HepG2 (cell line): ENCODE data around the gene RABGGTA. TPM values are rescaled to one million over a fixed set of nuclear protein-coding genes. Genes with fewer than 3 reads are reported as not detected.

ENCODE experiments used
- GABPA ChIP-seq, 2 experiments: IDR thresholded peaks; 2 replicates each; pipeline ENCODE4 v1.6.1; 2011 to 2016; ENCODE audit warnings: low read depth in 2 of 2, low read length in 1 of 2, missing biosample characterization in 1 of 2, missing genetic modification characterization in 1 of 2
- IRF2 ChIP-seq: IDR thresholded peaks from 2 replicates; pipeline ENCODE4 v1.6.1; 2018; ENCODE audit warnings: missing genetic modification reagents, missing compliant biosample characterization
- MLX ChIP-seq: IDR thresholded peaks from 2 replicates; pipeline ENCODE4 v1.6.1; 2016
- SKI ChIP-seq: fragments of 450-650 bp; IDR thresholded peaks from one replicate; pipeline ENCODE4 v1.6.1; 2018; ENCODE audit warnings: mild to moderate bottlenecking; ENCODE audit not compliant: partially characterized antibody
- TCF12 ChIP-seq, 2 experiments: fragments of 450-650 bp in 1 of 2; sonication (generic) in 1 of 2; formaldehyde crosslinking in 1 of 2; IDR thresholded peaks; 2 replicates each; pipeline versions ENCODE4 v1.6.1 to v1.8.0; 2017 to 2022; ENCODE audit warnings: antibody characterized with exemption in 1 of 2, mild to moderate bottlenecking in 1 of 2, missing genetic modification reagents in 1 of 2, moderate library complexity in 1 of 2
- XBP1 ChIP-seq: sonication (generic); formaldehyde crosslinking; IDR thresholded peaks from 2 replicates; pipeline ENCODE4 v1.5.0; 2020; ENCODE audit warnings: missing genetic modification reagents
- ZBTB38 ChIP-seq: sonication (generic); formaldehyde crosslinking; IDR thresholded peaks from 2 replicates; pipeline ENCODE4 v1.5.1; 2020; ENCODE audit warnings: mild to moderate bottlenecking, missing genetic modification reagents
- ZNF138 ChIP-seq: sonication (generic); formaldehyde crosslinking; IDR thresholded peaks from 2 replicates; pipeline ENCODE4 v1.5.0; 2020; ENCODE audit warnings: mild to moderate bottlenecking, low read depth, missing genetic modification reagents
- ZNF292 ChIP-seq: sonication (generic); formaldehyde crosslinking; IDR thresholded peaks from 2 replicates; pipeline ENCODE4 v1.8.1; 2022; ENCODE audit warnings: mild to moderate bottlenecking, low read depth, missing genetic modification reagents, borderline replicate concordance
- ZNF713 ChIP-seq: sonication (generic); formaldehyde crosslinking; IDR thresholded peaks from 2 replicates; pipeline ENCODE4 v1.4.0; 2020; ENCODE audit warnings: mild to moderate bottlenecking, missing genetic modification reagents
- ZNF775 ChIP-seq: sonication (generic); formaldehyde crosslinking; IDR thresholded peaks from 2 replicates; pipeline ENCODE4 v1.4.0; 2020; ENCODE audit warnings: missing genetic modification reagents, mild to moderate bottlenecking, moderate library complexity, borderline replicate concordance
- polyA plus RNA-seq, 8 experiments: library from polyadenylated mRNA; depleted of rRNA in 3 of 8; stranded (reverse) in 7 of 8; unstranded in 1 of 8; fragments of >200 nt; fragmentation: Illumina TruSeq in 4 of 8; extraction: Trizol in 4 of 8; gene quantifications; 2 replicates each; pipeline versions ENCODE4 v1.2.1 to v1.2.3, GENCODE V29; 2011 to 2016; ENCODE audit warnings: low read depth in 4 of 8, missing spikeins in 1 of 8, mixed read lengths in 1 of 8; ENCODE audit not compliant: insufficient read depth in 1 of 8
- total RNA-seq, 5 experiments: library from RNA; depleted of rRNA; stranded (reverse); fragments of >200 nt; fragmentation: Illumina TruSeq; extraction: Trizol; gene quantifications; 2 replicates each; pipeline ENCODE4 v1.2.3, GENCODE V29; 2016; ENCODE audit warnings: low read depth in 1 of 5
- TF ChIP-seq, protein P1 (sequence below): sonication (generic); formaldehyde crosslinking; IDR thresholded peaks from 2 replicates; pipeline ENCODE4 v1.4.0; 2020; ENCODE audit warnings: mild to moderate bottlenecking, missing genetic modification reagents, borderline replicate concordance
- TF ChIP-seq, protein P2 (sequence below): IDR thresholded peaks from 2 replicates; pipeline ENCODE4 v1.6.1; 2012; ENCODE audit warnings: low read length, improper control_type of control experiment
- TF ChIP-seq, protein P3 (sequence below): sonication (generic); formaldehyde crosslinking; IDR thresholded peaks from 2 replicates; pipeline ENCODE4 v1.4.0; 2020; ENCODE audit warnings: missing genetic modification reagents, mild to moderate bottlenecking, borderline replicate concordance
- TF ChIP-seq, protein P4 (sequence below): sonication (generic); formaldehyde crosslinking; IDR thresholded peaks from 2 replicates; pipeline ENCODE4 v1.4.0; 2020; ENCODE audit warnings: missing genetic modification reagents

RABGGTA gene
- total and polyA plus RNA-seq, 2 of the 13 experiments (the other 11 are each of a cell fraction or from before 2014, with no cell fraction given) = 57.9 to 90.8 TPM

DNA sequence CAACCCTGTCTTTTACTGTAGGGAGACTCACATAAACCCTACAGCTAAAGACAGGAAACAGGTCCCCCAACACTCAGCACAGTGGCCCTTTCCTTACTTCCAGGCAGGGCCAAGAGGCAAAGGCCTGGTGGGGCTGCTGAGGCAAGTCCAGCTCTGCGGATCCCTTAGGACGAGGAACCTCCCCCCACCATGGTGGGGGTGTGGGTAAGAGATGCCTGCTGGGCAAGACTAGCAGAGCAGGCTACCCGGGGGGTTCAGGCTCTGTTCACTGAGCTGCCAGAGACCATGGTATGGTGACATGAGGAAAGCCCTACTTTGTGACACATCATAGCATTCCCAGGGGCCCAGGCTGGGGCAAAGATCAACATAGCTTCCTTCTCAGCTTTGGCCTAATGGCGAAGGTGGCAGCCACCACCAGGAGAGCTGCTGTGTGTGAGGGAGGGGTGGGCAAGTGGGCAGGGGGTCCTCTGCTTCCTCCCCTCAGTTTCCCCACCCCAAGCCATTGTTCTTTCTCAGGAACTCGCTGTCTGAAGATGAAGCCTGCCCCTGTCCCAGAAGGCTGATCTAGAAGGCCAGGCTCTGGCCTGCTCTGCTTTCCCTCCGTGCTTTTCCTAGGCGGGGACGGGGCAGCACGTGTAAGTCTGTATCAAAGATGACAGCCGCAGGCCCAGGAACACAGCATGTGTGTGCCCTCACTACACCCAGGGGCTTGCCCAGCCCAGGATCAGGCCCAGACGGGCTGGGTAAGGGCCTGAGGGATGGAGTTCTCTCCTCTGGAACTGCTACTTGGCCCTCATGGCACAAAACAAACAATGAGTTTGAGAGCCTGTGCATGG is 18.9 kb downstream of the RABGGTA start (continued):
- TF ChIP-seq, protein P1, sequence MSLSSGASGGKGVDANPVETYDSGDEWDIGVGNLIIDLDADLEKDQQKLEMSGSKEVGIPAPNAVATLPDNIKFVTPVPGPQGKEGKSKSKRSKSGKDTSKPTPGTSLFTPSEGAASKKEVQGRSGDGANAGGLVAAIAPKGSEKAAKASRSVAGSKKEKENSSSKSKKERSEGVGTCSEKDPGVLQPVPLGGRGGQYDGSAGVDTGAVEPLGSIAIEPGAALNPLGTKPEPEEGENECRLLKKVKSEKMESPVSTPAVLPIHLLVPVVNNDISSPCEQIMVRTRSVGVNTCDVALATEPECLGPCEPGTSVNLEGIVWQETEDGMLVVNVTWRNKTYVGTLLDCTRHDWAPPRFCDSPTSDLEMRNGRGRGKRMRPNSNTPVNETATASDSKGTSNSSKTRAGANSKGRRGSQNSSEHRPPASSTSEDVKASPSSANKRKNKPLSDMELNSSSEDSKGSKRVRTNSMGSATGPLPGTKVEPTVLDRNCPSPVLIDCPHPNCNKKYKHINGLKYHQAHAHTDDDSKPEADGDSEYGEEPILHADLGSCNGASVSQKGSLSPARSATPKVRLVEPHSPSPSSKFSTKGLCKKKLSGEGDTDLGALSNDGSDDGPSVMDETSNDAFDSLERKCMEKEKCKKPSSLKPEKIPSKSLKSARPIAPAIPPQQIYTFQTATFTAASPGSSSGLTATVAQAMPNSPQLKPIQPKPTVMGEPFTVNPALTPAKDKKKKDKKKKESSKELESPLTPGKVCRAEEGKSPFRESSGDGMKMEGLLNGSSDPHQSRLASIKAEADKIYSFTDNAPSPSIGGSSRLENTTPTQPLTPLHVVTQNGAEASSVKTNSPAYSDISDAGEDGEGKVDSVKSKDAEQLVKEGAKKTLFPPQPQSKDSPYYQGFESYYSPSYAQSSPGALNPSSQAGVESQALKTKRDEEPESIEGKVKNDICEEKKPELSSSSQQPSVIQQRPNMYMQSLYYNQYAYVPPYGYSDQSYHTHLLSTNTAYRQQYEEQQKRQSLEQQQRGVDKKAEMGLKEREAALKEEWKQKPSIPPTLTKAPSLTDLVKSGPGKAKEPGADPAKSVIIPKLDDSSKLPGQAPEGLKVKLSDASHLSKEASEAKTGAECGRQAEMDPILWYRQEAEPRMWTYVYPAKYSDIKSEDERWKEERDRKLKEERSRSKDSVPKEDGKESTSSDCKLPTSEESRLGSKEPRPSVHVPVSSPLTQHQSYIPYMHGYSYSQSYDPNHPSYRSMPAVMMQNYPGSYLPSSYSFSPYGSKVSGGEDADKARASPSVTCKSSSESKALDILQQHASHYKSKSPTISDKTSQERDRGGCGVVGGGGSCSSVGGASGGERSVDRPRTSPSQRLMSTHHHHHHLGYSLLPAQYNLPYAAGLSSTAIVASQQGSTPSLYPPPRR (CRISPR knock-in tag) = peak; percentile 52
- TF ChIP-seq, protein P2, sequence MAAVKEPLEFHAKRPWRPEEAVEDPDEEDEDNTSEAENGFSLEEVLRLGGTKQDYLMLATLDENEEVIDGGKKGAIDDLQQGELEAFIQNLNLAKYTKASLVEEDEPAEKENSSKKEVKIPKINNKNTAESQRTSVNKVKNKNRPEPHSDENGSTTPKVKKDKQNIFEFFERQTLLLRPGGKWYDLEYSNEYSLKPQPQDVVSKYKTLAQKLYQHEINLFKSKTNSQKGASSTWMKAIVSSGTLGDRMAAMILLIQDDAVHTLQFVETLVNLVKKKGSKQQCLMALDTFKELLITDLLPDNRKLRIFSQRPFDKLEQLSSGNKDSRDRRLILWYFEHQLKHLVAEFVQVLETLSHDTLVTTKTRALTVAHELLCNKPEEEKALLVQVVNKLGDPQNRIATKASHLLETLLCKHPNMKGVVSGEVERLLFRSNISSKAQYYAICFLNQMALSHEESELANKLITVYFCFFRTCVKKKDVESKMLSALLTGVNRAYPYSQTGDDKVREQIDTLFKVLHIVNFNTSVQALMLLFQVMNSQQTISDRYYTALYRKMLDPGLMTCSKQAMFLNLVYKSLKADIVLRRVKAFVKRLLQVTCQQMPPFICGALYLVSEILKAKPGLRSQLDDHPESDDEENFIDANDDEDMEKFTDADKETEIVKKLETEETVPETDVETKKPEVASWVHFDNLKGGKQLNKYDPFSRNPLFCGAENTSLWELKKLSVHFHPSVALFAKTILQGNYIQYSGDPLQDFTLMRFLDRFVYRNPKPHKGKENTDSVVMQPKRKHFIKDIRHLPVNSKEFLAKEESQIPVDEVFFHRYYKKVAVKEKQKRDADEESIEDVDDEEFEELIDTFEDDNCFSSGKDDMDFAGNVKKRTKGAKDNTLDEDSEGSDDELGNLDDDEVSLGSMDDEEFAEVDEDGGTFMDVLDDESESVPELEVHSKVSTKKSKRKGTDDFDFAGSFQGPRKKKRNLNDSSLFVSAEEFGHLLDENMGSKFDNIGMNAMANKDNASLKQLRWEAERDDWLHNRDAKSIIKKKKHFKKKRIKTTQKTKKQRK = no peak
- TF ChIP-seq, protein P3, sequence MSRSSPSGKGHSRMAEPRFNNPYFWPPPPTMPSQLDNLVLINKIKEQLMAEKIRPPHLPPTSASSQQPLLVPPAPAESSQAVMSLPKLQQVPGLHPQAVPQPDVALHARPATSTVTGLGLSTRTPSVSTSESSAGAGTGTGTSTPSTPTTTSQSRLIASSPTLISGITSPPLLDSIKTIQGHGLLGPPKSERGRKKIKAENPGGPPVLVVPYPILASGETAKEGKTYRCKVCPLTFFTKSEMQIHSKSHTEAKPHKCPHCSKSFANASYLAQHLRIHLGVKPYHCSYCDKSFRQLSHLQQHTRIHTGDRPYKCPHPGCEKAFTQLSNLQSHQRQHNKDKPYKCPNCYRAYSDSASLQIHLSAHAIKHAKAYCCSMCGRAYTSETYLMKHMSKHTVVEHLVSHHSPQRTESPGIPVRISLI (CRISPR knock-in tag) = peak; percentile 10; the same call in 1 of the 2 replicates
- TF ChIP-seq XBP1 (CRISPR knock-in tag) (peak; percentile 77; the same call in 1 of the 2 replicates), GABPA (IDR thresholded peaks at IDR 0.05; ENCODE audit: low read depth, low read length) (no peak), GABPA (CRISPR knock-in tag; IDR thresholded peaks at IDR 0.05; ENCODE audit: low read depth) (peak; percentile 30; the same call in 1 of the 2 replicates), ZNF138 (0 out of 2 replicates have a peak, but pooled peaks have one; percentile 61), IRF2 (peak; percentile 77), ZNF292 (no peak; the same call in 1 of the 2 replicates), ZNF775 (no peak), TCF12 (IDR thresholded peaks at IDR 0.05) (no peak), TCF12 (CRISPR knock-in tag; IDR thresholded peaks at IDR 0.05) (0 out of 2 replicates have a peak, but pooled peaks have one; percentile 11), ZNF713 (CRISPR knock-in tag) (0 out of 2 replicates have a peak, but pooled peaks have one; percentile 94), ZBTB38 (CRISPR knock-in tag) (peak; percentile 89), SKI (no peak), MLX (CRISPR knock-in tag) (peak; percentile 50; the same call in 1 of the 2 replicates)
- TF ChIP-seq, protein P4, sequence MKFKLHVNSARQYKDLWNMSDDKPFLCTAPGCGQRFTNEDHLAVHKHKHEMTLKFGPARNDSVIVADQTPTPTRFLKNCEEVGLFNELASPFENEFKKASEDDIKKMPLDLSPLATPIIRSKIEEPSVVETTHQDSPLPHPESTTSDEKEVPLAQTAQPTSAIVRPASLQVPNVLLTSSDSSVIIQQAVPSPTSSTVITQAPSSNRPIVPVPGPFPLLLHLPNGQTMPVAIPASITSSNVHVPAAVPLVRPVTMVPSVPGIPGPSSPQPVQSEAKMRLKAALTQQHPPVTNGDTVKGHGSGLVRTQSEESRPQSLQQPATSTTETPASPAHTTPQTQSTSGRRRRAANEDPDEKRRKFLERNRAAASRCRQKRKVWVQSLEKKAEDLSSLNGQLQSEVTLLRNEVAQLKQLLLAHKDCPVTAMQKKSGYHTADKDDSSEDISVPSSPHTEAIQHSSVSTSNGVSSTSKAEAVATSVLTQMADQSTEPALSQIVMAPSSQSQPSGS (CRISPR knock-in tag) = peak; percentile 50; the same call in 1 of the 2 replicates
